GM19023 (cell line): ENCODE data around the gene RFC5.
"Not testable (repeated sequence)": the region's sequence is repeated elsewhere in the genome, so short reads cannot be mapped to it uniquely, and the experiment has no call there.

Experiments
- ATAC-seq: cut with Tn5 transposase; IDR thresholded peaks from one replicate; pipeline ENCODE4 v1.9.1; 2021; ENCODE audit warnings: mild to moderate bottlenecking, moderate library complexity; ENCODE audit not compliant: unreplicated experiment

The RFC5 gene

GRCh38 chr12:118013283-118013682, 3.2 kb upstream of the RFC5 start:
- ATAC-seq: no peak

- ATAC-seq: no peak
These were observed 1.2 kb upstream of the RFC5 start for GRCh38 chr12:118015306-118015705.

GRCh38 chr12:118015944-118016343, 559 bp upstream of the RFC5 start:
- no peak for ATAC-seq

GRCh38 chr12:118017926-118018325, 1.4 kb downstream of the RFC5 start:
- no peak for ATAC-seq

- ATAC-seq: no peak
These were observed 3.5 kb downstream of the RFC5 start for GRCh38 chr12:118020036-118020435.

GRCh38 chr12:118022097-118022727, 5.7 kb downstream of the RFC5 start:
- not testable (repeated sequence) for ATAC-seq

GRCh38 chr12:118022728-118023109, 6.2 kb downstream of the RFC5 start:
- ATAC-seq: no peak

- no peak for ATAC-seq
These were observed 6.9 kb downstream of the RFC5 start for GRCh38 chr12:118023301-118023860.

GRCh38 chr12:118025168-118025567, 8.7 kb downstream of the RFC5 start:
- ATAC-seq: no peak

- no peak for ATAC-seq
These were observed 12.7 kb downstream of the RFC5 start for GRCh38 chr12:118029166-118029565.

- no peak for ATAC-seq
These were observed 15.7 kb downstream of the RFC5 start for GRCh38 chr12:118032188-118032587.

GRCh38 chr12:118033323-118033722, 16.8 kb downstream of the RFC5 start:
- ATAC-seq: no peak

GRCh38 chr12:118033902-118034301, 17.4 kb downstream of the RFC5 start:
- ATAC-seq: no peak

GRCh38 chr12:118034429-118035189, 18.1 kb downstream of the RFC5 start:
- ATAC-seq: no peak

- peak; percentile 74 for ATAC-seq
These were observed 18.9 kb downstream of the RFC5 start for GRCh38 chr12:118035190-118036041.

- ATAC-seq: no peak
These were observed 20.3 kb downstream of the RFC5 start for GRCh38 chr12:118036672-118037411.

GRCh38 chr12:118038137-118038536, 21.6 kb downstream of the RFC5 start:
- no peak for ATAC-seq

- no peak for ATAC-seq
These were observed 25.6 kb downstream of the RFC5 start for GRCh38 chr12:118042091-118042490.

- no peak for ATAC-seq
These were observed 27.6 kb downstream of the RFC5 start for GRCh38 chr12:118044075-118044474.

GRCh38 chr12:118044577-118044976, 28.1 kb downstream of the RFC5 start:
- ATAC-seq: no peak

- ATAC-seq: no peak
These were observed 29.9 kb downstream of the RFC5 start for GRCh38 chr12:118046430-118046829.
